Ovary (tissue), 3 donors: ENCODE measurements around the gene COQ8A.

Experiments used
- CTCF ChIP-seq, 3 donors: fragments of 450-650 bp in 2 of 3; fragments of 200-600 bp in 1 of 3; IDR thresholded peaks; one replicate each; pipeline versions ENCODE4 v1.5.1 to v1.8.0; 2016 to 2022; ENCODE audit warnings: antibody characterized with exemption in 3 of 3, mild to moderate bottlenecking in 1 of 3
- EP300 ChIP-seq: sonication (generic); formaldehyde crosslinking; IDR thresholded peaks from one replicate; pipeline ENCODE4 v1.6.1; 2017; ENCODE audit warnings: antibody characterized with exemption
- POLR2A ChIP-seq: fragments of 450-650 bp; IDR thresholded peaks from one replicate; pipeline ENCODE4 v1.6.1; 2017; ENCODE audit warnings: antibody characterized with exemption, mild to moderate bottlenecking, moderate library complexity
- donor health status: DM: no; HTN: no; CAD: no.

- TF ChIP-seq CTCF (IDR thresholded peaks at IDR 0.05) (peak in 2 of 3 donors; percentile 29 to 30), POLR2A (peak; percentile 38), EP300 (peak; percentile 91)
Measured at GRCh38 chr1:226973898-226974543, 33.9 kb downstream of the COQ8A start.
